Cortex of kidney (tissue), 1 donor: ENCODE data around the gene ITPK1.

Experiments used
- DNase-seq: peaks from one replicate; lab custom pipeline; 2025; lab: John Stamatoyannopoulos, UW

The ITPK1 gene

DNA sequence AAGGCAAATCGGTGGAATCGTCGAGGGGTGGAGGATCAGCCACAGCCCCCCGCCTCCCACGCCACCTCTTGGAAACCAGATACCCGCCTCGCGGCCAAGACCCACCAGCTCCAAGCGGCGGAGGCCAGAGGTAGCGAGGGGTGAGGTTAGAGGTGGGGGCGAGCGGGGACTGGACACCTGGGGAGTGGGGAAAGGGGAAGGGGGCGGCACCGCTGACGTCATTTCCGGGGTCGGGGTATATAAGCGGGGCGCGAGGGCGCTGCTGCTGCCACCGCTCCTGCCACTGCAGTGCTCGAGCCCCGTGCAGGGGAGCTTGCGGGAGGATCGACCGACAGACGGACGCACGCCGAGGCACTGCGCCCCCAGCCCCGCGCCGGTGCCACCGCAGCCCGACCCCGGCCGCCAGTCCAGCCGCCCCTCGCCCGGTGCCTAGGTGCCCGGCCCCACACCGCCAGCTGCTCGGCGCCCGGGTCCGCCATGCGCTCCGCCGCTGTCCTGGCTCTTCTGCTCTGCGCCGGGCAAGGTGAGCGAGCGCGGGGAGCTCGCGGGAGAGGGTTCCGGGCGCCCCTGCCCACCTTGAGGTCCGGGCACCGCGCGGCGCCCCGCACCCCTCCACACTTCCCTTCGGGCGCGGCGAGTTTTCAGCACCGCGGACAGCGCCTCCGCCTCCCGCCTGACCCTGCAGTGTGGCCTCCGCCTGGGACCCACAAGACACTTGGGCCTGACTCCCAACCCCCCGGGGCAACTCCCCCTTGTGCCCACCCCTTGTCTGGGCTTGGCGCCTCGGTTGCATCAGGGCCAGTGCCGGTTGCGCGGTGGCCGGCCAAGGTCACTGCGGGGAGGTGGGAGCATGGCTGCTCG, 192.6 kb downstream of the ITPK1 start, which contains the start of gene CHGA:
TSS of gene CHGA (plus strand) at position 268 of the 861 bp plus-strand sequence. CDS start at position 478, 210 bp downstream.
- no peak for DNase-seq

DNA sequence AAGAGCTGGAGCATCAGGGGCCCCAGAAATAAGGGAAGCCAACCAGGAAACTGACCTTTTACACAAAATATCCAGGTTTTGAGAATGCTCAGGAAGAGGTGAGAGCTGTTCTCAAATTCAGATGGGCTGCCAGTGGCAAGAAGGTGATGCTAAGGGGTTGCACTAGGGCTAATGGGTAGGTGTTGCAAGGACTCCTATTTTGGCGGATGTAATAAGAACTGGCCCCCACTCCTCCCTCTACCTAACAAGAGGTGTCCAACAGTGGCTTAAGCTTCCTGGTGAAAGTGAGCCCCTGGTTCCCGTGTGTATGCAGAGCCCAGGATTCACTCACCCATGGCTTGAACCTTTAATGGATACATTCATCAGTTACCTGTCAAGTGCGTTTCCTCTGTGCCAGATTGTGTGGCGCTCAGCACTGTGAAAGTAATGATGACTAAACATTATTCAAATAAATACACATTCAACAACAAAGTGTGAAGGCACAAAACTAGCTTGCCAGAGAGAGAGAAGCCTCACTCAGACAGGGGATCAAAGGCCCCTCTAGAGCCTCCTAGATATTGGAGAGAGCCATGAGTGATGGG, 193.5 kb downstream of the ITPK1 start:
- no peak for DNase-seq

DNA sequence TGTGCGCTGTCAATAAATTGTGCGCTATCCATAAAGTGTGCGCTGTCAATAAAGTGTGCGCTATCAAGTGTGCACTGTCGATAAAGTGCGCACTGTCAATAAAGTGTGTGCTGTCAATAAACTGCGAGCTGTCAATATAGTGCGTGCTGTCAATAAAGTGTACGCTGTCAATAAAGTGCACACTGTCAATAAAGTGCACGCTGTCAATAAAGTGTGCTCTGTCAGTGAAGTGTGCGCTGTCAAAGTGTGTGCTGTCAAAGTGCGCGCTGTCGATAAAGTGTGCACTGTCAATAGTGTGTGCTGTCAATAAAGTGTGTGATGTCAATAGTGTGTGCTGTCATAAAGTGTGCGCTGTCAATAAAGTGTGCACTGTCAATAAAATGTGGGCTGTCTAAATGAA, 195.7 kb downstream of the ITPK1 start:
- DNase-seq: no peak

DNA sequence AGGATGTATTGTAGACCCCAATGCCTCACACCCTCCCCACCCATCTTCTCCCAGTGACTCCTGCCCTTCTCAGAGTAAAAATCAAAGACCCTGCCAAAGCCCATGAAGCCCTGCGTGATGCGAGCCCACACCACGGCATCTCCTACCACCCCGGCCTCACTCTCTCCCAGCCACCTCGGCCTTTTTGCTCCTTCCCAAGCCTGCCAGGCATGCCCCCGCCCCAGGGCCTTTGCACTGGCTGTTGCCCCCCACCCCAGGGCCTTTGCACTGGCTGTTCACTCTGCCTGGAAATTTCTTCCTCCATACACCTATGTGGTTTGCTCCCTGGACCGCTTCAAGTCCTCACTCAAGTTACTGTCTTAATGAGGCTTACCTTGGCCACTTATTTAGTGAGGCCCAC, 197.8 kb downstream of the ITPK1 start:
- no peak for DNase-seq

DNA sequence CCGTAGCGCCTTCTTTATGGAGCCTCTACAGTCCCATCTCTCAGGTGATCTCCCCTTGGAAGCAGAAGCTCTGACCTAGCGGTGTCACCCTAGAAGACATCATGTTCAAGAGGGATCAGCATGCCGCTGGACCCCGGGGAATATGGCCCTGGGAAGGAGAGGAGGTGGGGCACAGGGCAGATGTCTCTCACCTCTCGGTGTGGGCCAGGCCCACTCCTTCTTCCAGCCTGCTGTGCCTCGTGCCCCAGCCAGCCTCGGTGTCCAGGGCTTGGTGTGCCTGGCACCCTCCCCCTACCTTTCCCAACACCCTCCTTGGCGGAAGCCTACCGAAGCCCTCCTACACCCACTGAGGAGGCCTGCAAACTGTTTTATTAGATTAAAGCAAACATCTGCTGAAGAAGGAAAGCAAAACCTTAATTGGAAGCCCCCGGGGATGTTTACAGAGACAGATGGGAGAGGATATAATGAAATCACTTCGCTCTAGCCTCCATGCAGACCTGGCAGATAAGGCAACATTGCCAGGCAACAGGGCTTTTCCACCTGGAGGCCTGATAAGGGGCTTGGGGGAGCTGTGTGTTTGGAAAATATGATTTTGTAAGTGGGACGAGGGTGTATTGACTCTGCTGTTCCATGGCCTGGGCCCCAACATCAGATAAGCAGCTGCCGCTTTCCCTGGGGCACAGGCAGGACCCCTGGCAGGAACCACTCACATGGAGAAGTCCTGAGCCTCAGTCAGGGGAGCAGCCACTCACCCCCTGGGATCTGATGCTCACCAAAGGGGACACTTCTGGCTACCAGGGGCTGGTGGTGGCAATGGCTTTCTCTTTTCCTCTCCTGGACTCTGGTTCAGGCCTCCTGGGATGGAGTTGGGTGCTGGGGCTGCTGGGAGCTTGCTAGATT, 198.4 kb downstream of the ITPK1 start:
- no peak for DNase-seq

GRCh38 chr14:92916201-92916600, 199.5 kb downstream of the ITPK1 start:
- DNase-seq: no peak

DNA sequence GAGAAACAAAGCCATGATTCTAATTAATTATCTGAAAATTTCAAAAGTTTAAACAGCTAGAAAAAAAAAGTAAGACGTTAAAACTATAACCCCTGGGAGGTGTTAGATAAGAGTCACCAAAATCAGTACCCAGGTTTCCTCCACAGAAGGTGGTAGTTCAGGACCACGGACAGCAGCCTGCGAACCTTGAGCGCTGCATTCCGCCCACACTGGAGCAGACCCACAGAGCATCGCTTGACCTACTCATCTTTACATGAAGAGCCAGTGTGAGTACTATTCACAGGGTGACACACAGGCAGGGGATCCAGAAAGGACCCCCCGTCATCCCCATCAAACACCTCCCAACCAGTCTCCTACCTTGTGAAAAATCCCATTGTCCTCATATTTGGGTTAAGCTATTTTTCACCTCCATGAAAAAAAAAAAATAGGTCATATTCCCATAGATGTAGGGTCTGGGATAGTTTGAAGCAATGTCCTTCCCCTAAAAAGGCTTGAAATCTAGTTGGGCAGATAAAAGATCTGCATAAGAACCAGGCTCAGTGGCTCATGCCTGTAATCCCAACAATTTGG, 201.6 kb downstream of the ITPK1 start:
- no peak for DNase-seq

DNA sequence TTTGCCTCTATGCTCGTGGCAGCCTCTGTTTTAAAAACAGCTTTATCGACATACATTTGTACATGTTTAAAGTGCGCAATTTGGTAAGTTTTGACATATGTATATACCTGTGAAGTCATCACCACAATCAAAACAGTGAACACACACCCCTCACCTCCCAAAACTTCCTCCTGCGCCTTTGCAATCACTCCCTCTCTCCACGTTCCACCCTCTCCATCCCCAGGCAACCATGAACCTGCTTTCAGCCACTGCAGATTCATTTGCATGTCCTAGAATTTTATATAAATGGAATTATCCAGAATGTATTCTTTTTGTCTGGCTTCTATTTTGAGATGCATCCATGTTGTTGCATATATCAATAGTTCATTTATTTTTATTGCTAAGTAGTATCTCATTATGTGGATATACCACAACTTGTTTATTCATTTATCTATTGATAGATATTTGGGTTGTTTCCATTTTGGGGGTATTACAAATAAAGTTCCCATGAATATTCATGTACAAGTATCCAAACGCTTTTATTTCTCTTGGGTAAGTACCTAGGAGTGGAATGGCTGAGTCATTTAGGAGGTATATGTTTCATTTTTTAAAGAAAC, 208.3 kb downstream of the ITPK1 start:
- no peak for DNase-seq

DNA sequence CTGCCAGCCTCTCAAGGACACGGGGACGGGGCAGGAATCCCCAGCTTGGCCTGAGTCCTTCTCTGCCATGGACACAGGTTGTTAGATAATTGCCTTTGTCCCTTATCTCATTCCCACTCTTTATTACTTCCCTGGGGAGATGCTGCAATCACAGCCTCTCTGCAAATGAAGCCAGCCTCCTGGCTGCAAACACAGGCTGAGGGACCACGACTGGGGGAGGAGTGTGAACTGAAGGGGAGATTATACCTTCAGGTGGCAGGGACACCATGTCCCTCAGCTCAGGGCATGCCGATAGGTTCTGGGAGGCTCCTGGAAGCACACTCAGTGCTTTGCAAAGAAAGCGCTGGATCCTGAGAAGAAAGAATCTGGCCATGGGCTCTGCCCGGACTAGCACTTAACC, 208.9 kb downstream of the ITPK1 start:
- no peak for DNase-seq

DNA sequence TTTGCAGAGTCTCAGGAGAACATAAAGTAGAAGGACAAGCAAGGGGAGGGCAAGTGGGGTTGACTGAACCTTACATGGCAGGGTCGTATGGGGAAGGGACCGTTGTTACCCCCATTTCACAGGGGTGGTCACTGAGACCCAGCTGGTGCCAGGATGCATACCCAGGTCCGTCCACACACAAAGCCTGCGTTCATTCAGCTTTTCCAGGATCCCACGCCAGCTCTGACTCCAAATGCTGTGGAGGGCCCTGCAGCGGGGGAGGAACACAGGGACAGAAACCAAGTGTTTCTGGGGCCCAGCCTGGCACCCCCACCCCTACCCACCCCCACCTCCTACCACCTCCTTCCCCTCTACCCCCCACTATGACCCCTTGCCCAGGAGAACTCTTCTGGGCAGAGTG, 209.3 kb downstream of the ITPK1 start:
- DNase-seq: no peak

DNA sequence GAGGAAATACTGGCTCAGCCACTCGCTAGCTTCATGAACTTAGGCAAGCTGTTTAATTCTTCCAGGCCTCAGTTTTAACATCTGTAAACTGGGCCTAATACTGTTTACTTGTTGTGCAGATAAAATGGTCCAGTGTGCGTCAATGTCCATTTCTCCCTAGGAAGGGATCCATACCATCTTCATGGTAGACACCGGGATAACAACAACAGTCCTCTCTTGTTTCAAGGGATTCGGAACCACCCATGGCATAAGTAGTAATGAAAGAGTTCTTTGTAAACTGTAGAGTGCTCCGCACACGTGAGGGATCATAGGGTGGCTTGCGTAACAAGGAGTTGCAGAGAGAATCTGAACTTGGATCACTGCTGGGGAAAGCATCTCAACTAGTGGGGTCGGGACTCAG, 210.1 kb downstream of the ITPK1 start:
- DNase-seq: no peak

DNA sequence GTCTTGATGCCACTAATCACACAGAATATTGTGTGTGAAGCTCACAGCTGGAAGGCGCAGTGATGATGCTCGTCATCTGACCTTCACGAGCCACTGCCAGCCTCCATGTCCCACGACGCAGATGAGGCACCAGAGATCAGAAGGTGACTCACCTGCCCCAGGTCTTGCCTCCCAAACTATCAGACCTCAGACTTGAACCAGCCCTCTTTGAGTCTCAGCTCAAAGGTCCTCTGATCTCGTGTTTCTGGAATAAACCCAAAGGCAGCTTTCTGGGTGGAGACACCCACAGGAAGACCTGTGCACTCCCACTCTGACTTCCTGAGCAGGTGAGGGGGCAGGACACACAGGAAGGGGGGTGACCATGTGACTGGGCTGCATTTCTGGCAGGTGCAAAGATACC, 212.4 kb downstream of the ITPK1 start:
- DNase-seq: no peak

DNA sequence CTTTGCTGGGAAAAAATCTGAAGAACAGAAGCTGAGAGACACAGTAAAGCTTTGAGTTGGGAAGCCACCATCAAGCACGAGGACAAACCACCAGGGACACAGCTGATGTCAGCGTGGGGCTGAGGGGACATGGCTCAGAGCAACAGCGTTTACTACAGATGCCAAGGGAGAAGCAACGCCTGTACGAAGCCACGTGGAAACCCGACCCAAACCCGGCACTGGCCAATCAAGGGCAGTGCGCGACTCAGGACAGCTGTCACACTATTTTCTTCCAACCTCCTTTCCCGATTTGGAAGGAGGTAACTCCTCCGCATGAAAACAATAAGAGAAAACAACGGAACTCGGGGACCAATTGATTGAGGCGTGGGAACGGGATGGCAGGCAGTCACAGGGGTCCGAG, 213.0 kb downstream of the ITPK1 start:
- no peak for DNase-seq

DNA sequence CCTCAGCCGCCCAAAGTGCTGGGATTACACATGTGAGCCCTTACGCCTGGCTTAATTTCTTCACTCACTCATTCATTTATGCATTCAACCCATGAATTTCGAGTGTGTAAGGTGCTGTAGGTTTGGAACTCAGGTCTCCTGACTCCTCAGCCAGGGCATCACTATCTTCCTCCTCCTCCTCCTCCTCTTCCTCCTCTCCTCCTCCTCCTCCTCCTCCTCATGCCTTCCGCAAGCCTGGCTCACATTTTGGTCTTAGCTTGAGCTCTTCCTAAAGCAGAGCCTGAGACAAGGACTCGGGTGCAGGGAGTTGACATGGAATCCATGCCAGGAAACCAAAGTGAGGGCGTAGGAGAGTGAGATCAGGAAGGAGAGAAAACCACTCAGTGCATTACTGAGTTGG, 213.5 kb downstream of the ITPK1 start:
- DNase-seq: no peak

DNA sequence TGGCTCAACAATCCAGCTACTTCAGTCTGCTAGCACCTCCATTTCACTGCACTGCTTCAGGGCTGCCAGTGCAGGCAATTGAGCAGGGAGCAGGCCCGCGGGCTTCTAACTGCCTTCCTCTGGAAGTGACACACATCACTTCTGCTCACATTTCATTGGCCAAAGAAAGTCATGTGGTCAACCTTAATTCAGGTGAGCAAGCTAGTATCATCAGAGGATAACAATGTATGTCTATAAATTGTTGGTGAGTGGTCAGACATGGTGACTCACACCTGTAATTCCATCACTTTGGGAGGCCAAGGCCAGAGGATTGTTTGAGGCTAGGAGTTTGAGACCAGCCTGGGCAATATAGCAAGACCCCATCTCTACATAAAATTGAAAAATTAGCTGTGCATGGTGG, 215.1 kb downstream of the ITPK1 start:
- DNase-seq: no peak

DNA sequence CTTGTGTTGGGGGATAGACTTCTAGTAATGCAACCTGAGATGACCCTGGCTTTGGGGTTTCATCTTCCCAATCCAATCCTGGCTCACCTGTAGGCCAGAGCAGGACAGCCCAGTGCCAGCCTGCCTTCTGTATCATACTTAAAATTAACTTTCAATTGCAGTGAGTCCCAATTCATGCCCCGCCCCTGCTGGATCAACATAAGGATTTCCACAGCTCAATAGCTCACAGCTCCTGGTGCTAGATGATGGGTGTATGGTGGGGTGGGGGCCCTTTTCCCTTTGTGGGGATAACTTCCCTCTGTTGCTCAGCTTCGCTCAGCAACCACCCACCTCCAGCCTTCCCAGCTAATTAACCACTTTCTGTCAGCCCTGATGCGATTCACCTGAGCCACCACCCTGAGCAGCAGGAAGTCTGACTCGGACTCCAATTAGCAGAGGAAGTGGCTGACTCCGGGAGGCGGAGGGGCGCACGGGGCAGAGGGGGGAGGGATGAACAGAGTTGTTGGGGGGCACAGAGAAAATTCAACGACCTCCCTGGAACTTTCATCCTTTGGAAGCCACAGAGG, 217.1 kb downstream of the ITPK1 start:
- no peak for DNase-seq

GRCh38 chr14:92897922-92898565, 217.7 kb downstream of the ITPK1 start:
- no peak for DNase-seq

DNA sequence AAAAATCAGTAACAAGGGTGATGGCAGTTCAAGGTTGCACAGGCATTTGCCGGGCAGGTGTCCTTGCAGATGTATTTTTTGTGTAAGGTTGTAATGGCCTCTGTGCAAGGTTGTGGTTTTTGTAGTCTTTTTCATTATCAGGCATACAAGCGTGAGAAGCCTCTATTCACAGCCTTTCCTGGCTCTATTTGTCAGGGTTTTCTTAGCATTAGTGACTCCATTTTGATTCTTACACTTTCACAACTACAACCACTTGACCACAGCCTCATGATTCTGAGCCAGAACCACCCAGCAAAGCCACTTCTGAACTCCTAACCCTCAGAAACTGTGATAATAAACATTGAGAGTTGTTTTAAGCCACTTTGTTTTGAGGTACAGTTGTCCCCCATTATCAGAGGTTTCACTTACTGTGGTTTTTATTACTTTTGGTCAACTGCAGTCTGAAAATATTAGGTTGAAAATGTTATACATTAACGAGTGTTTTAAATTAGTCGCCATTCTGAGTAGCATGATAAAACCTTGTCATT, 220.3 kb downstream of the ITPK1 start:
- no peak for DNase-seq

GRCh38 chr14:92892589-92892988, 223.1 kb downstream of the ITPK1 start:
- DNase-seq: no peak

- DNase-seq: no peak
Observed at GRCh38 chr14:92890830-92891588, 224.7 kb downstream of the ITPK1 start.
